ENCODE measurements around the gene MAGOHB. TPM values are rescaled to one million over a fixed set of nuclear protein-coding genes. Genes with fewer than 3 reads are reported as not detected.

Gene MAGOHB
- total RNA-seq, 4 donors from 2014 or later: 6.5 to 24.5 (median 17.1) TPM

GRCh38 chr12:10567813-10568212 is 45.6 kb downstream of the MAGOHB start:
- no peaks in the 10 kb centered on the region for H3K4me1 ChIP-seq
- H3K27ac ChIP-seq: no peak overlapping the region
- H3K9me3 ChIP-seq: no peaks in the 10 kb centered on the region
- H3K27me3 ChIP-seq: peaks cover 0 to 3% of the 10 kb centered on the region in 2 donors
- no peak overlapping the region for H3K4me3 ChIP-seq
- H3K36me3 ChIP-seq: no peaks in the 10 kb centered on the region
- 80 to 86% methylated on average over 3 of the region's 3 CpGs for WGBS, 2 donors
- DNase-seq (ENCODE audit: low spot score in 2 of 2): no peak
- TF ChIP-seq CTCF (IDR thresholded peaks at IDR 0.05): no peak
- TF ChIP-seq POLR2A (IDR thresholded peaks at IDR 0.05): no peak
- TF ChIP-seq EP300 (IDR thresholded peaks at IDR 0.05): no peak

GRCh38 chr12:10563966-10564365 is 49.4 kb downstream of the MAGOHB start:
- Histone ChIP-seq H3K36me3 (no peaks in the 10 kb centered on the region), H3K27me3 (peaks cover 0 to 3% of the 10 kb centered on the region in 2 donors), H3K4me3 (no peak overlapping the region), H3K27ac (no peak overlapping the region), H3K9me3 (no peaks in the 10 kb centered on the region), H3K4me1 (no peaks in the 10 kb centered on the region)
- TF ChIP-seq CTCF (IDR thresholded peaks at IDR 0.05): no peak
- no peak for TF ChIP-seq EP300 (IDR thresholded peaks at IDR 0.05)
- TF ChIP-seq POLR2A (IDR thresholded peaks at IDR 0.05): no peak
- no peak for DNase-seq (ENCODE audit: low spot score in 2 of 2)
- 47 to 49% methylated on average over 3 of the region's 3 CpGs for WGBS, 2 donors

GRCh38 chr12:10563002-10563401 is 50.4 kb downstream of the MAGOHB start:
- DNase-seq (ENCODE audit: low spot score in 2 of 2): no peak
- Histone ChIP-seq H3K4me3 (no peak overlapping the region), H3K9me3 (no peaks in the 10 kb centered on the region)

GRCh38 chr12:10562306-10562933 is 51.0 kb downstream of the MAGOHB start:
- Histone ChIP-seq H3K27me3 (no peaks in the 10 kb centered on the region), H3K4me1 (no peaks in the 10 kb centered on the region), H3K9me3 (no peaks in the 10 kb centered on the region), H3K27ac (no peak overlapping the region), H3K4me3 (no peak overlapping the region), H3K36me3 (no peaks in the 10 kb centered on the region)
- peak in 1 of 2 donors; percentile 67 for DNase-seq (ENCODE audit: low spot score in 2 of 2)
- TF ChIP-seq CTCF (IDR thresholded peaks at IDR 0.05) (peak; percentile 59 to 84 (median 68)), POLR2A (IDR thresholded peaks at IDR 0.05) (no peak), EP300 (IDR thresholded peaks at IDR 0.05) (peak in 1 of 2 donors; percentile 14)
- WGBS, 2 donors: 0 to 5% methylated on average over 1 of the region's 1 CpG

More at GRCh38 chr12:10563002-10563401, 50.4 kb downstream of the MAGOHB start:
- Histone ChIP-seq H3K36me3 (no peaks in the 10 kb centered on the region), H3K27me3 (no peaks in the 10 kb centered on the region), H3K27ac (no peak overlapping the region), H3K4me1 (no peaks in the 10 kb centered on the region)
- TF ChIP-seq POLR2A (IDR thresholded peaks at IDR 0.05): no peak
- no peak for TF ChIP-seq CTCF (IDR thresholded peaks at IDR 0.05)
- TF ChIP-seq EP300 (IDR thresholded peaks at IDR 0.05): no peak
- WGBS, 2 donors: 81 to 84% methylated on average over 1 of the region's 1 CpG

- no peaks in the 10 kb centered on the region for H3K36me3 ChIP-seq
- DNase-seq (ENCODE audit: low spot score in 2 of 2): no peak
- no peaks in the 10 kb centered on the region for H3K27me3 ChIP-seq
- TF ChIP-seq POLR2A (IDR thresholded peaks at IDR 0.05) (no peak), CTCF (IDR thresholded peaks at IDR 0.05) (no peak), EP300 (IDR thresholded peaks at IDR 0.05) (no peak)
- no peak overlapping the region for H3K27ac ChIP-seq
- no peak overlapping the region for H3K4me3 ChIP-seq
- H3K4me1 ChIP-seq: no peaks in the 10 kb centered on the region
- H3K9me3 ChIP-seq: no peaks in the 10 kb centered on the region
- 56 to 69% methylated on average over 2 of the region's 2 CpGs for WGBS, 2 donors
Observed at GRCh38 chr12:10559244-10559643, 54.2 kb downstream of the MAGOHB start.
